ENCODE results near the gene PCDH15.

PCDH15 gene

GRCh38 chr10:54800741-54801421, at the start of gene PCDH15:
TSS of gene PCDH15 (minus strand) at chr10:54801231. CDS start at chr10:54664262, 136,969 bp downstream.
- DNase-seq (ENCODE audit: extremely low read depth, insufficient read length) = no peak
- H3K36me3 ChIP-seq (ENCODE audit: control insufficient read depth, insufficient read depth, low read length) = no peaks in the 10 kb centered on the region
- H3K27me3 ChIP-seq (replicated peaks; ENCODE audit: control insufficient read depth, insufficient read depth, low read length) = no peaks in the 10 kb centered on the region
- no peak for TF ChIP-seq CTCF (IDR thresholded peaks at IDR 0.05; ENCODE audit: insufficient read depth, low read length, poor library complexity, severe bottlenecking)
- H3K4me3 ChIP-seq (replicated peaks; ENCODE audit: low read depth, low read length) = no peak within 1 kb of the TSS

GRCh38 chr10:54843932-54844331, 42.9 kb upstream of the PCDH15 start:
- DNase-seq (ENCODE audit: extremely low read depth, insufficient read length) = no peak
- TF ChIP-seq CTCF (IDR thresholded peaks at IDR 0.05; ENCODE audit: insufficient read depth, low read length, poor library complexity, severe bottlenecking) = no peak
- Histone ChIP-seq H3K36me3 (ENCODE audit: control insufficient read depth, insufficient read depth, low read length) (no peaks in the 10 kb centered on the region), H3K27me3 (replicated peaks; ENCODE audit: control insufficient read depth, insufficient read depth, low read length) (no peaks in the 10 kb centered on the region), H3K4me3 (replicated peaks; ENCODE audit: low read depth, low read length) (no peak overlapping the region)

- TF ChIP-seq CTCF (IDR thresholded peaks at IDR 0.05; ENCODE audit: insufficient read depth, low read length, poor library complexity, severe bottlenecking) = no peak
- Histone ChIP-seq H3K4me3 (replicated peaks; ENCODE audit: low read depth, low read length) (no peak overlapping the region), H3K36me3 (ENCODE audit: control insufficient read depth, insufficient read depth, low read length) (no peaks in the 10 kb centered on the region), H3K27me3 (replicated peaks; ENCODE audit: control insufficient read depth, insufficient read depth, low read length) (no peaks in the 10 kb centered on the region)
- DNase-seq (ENCODE audit: extremely low read depth, insufficient read length) = no peak
Observed at GRCh38 chr10:54843085-54843646, 42.1 kb upstream of the PCDH15 start.

GRCh38 chr10:54837479-54837878, 36.4 kb upstream of the PCDH15 start:
- Histone ChIP-seq H3K27me3 (replicated peaks; ENCODE audit: control insufficient read depth, insufficient read depth, low read length) (no peaks in the 10 kb centered on the region), H3K36me3 (ENCODE audit: control insufficient read depth, insufficient read depth, low read length) (no peaks in the 10 kb centered on the region), H3K4me3 (replicated peaks; ENCODE audit: low read depth, low read length) (no peak overlapping the region)
- no peak for TF ChIP-seq CTCF (IDR thresholded peaks at IDR 0.05; ENCODE audit: insufficient read depth, low read length, poor library complexity, severe bottlenecking)
- no peak for DNase-seq (ENCODE audit: extremely low read depth, insufficient read length)

DNA sequence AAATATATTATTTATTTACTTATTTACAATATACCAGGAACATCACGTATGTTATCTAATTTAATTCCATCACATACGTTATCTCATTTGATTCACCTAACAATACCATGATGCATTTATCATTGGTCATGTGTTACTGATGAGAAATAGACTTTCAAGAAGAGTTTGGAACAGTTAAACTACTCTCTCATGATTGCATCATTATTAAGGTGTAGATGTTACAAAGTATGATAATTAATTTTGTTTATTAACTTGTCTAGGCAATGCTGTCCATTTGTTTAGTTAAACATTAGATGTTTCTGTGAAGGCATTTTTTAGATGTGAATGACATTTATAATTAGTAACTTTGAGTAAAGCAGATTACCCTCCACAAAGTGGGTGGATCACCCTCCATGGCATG, 32.0 kb upstream of the PCDH15 start:
- TF ChIP-seq CTCF (IDR thresholded peaks at IDR 0.05; ENCODE audit: insufficient read depth, low read length, poor library complexity, severe bottlenecking) = no peak
- H3K4me3 ChIP-seq (replicated peaks; ENCODE audit: low read depth, low read length) = no peak overlapping the region
- no peaks in the 10 kb centered on the region for H3K36me3 ChIP-seq (ENCODE audit: control insufficient read depth, insufficient read depth, low read length)
- no peaks in the 10 kb centered on the region for H3K27me3 ChIP-seq (replicated peaks; ENCODE audit: control insufficient read depth, insufficient read depth, low read length)
- DNase-seq (ENCODE audit: extremely low read depth, insufficient read length) = no peak

All from GM06990 (cell line).